Activated CD8-positive, alpha-beta T cell treated with anti-CD3 and anti-CD28 coated beads, Interleukin-2, amount 10 ng/mL, durations not matched to agents 7 days and 5 days (primary cell): ENCODE data around the gene PDE4D. TPM values are rescaled to one million over a fixed set of nuclear protein-coding genes. Genes with fewer than 3 reads are reported as not detected.

ENCODE experiments used
- ATAC-seq: fragments of 150-1000 bp; cut with Tn5 transposase; one replicate; pipeline ENCODE4 v1.10.0; 2021; ENCODE audit warnings: moderate library complexity
- CTCF ChIA-PET: fragments of 350-600 bp; sonication (Branson Sonifier 250); formaldehyde crosslinking; loops from one replicate; lab custom pipeline; 2021; ENCODE audit warnings: antibody characterized with exemption; lab: Charles Lee
- POLR2A ChIA-PET: fragments of 350-600 bp; sonication (Branson Sonifier 250); formaldehyde crosslinking; loops from one replicate; lab custom pipeline; 2021; ENCODE audit warnings: antibody characterized with exemption; lab: Charles Lee
- DNase-seq: peaks from one replicate; pipeline ENCODE4 v3.0.0-alpha.2; 2020
- H3K27ac Mint-ChIP-seq: one replicate; pipeline ENCODE4 v1.8.0; 2021; ENCODE audit warnings: mild to moderate bottlenecking, mixed read lengths
- H3K27me3 Mint-ChIP-seq: one replicate; pipeline ENCODE4 v1.8.0; 2021; ENCODE audit warnings: low read depth, mixed read lengths
- H3K36me3 Mint-ChIP-seq: one replicate; pipeline ENCODE4 v1.8.0; 2021; ENCODE audit warnings: low read depth, mixed read lengths
- H3K4me1 Mint-ChIP-seq: one replicate; pipeline ENCODE4 v1.8.0; 2021; ENCODE audit warnings: low read depth, mixed read lengths
- H3K4me3 Mint-ChIP-seq: one replicate; pipeline ENCODE4 v1.8.0; 2021; ENCODE audit warnings: mild to moderate bottlenecking, mixed read lengths
- H3K9me3 Mint-ChIP-seq: one replicate; pipeline ENCODE4 v1.8.0; 2022; ENCODE audit warnings: mixed read lengths; ENCODE audit not compliant: insufficient read depth
- total RNA-seq, 2 experiments: library from RNA; stranded (reverse); gene quantifications; one replicate each; pipeline ENCODE4 v1.2.3, GENCODE V29; 2021

The PDE4D gene
- total RNA-seq, 2 experiments from 2014 or later: 65.4 to 70.7 TPM

GRCh38 chr5:59873113-59873512, 20.4 kb downstream of the PDE4D start:
- ChIA-PET POLR2A (no interaction called here), CTCF (no interaction called here)
- Mint-ChIP-seq H3K27me3 (peaks cover 5% of the 10 kb centered on the region), H3K9me3 (no peaks in the 10 kb centered on the region), H3K36me3 (no peaks in the 10 kb centered on the region), H3K4me3 (no peak overlapping the region), H3K27ac (no peak overlapping the region), H3K4me1 (no peaks in the 10 kb centered on the region)
- DNase-seq (no peak), ATAC-seq (no peak)

DNA sequence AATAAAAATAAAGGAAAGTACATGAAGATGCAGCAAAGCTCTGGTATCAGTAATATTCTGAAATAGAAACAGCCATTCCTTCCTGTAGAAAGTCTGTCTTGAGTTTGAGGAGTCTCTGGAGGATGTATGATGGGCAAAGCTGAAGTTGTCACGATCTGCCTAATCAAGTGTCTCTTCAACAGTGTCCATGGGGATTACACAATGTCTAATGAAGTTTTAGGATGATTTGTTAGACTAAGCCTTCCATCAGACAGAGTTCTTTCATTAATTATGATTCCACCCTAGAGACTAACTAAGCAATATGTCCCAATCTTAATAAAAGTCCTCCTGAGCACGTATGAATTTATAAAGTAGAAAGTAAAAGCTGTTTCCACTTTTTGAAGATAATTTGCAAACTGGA, 26.9 kb downstream of the PDE4D start:
- Mint-ChIP-seq H3K36me3 (no peaks in the 10 kb centered on the region), H3K4me1 (no peaks in the 10 kb centered on the region), H3K9me3 (no peaks in the 10 kb centered on the region), H3K27me3 (peaks cover 2% of the 10 kb centered on the region), H3K4me3 (no peak overlapping the region), H3K27ac (no peak overlapping the region)
- POLR2A ChIA-PET: no interaction called here
- ATAC-seq: no peak
- CTCF ChIA-PET: no interaction called here
- DNase-seq: no peak

DNA sequence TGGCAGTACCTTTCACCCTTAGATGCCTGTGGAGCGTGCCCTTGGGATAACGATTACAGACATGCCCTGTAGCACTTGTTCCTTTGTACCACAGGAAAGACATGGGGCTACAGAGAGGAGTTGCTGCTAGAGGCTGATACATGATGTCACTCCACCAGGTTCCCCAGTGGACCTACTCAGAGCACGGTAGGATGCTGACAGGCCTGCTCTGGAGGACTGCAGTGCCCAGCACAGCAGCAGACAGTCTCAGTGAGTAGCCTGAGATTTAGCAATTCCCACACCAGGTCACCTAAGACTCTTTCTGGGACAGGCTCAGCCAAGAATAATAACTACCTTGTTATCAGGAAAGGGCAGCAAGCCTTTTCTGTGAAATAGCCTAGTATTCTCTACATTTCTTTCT, 28.8 kb downstream of the PDE4D start:
- Mint-ChIP-seq H3K4me1 (no peaks in the 10 kb centered on the region), H3K27me3 (peaks cover 2% of the 10 kb centered on the region), H3K9me3 (no peaks in the 10 kb centered on the region), H3K4me3 (no peak overlapping the region), H3K36me3 (no peaks in the 10 kb centered on the region), H3K27ac (no peak overlapping the region)
- DNase-seq: no peak
- ATAC-seq: no peak
- ChIA-PET POLR2A (no interaction called here), CTCF (interaction anchor here (1.3 kb wide), 1 partner anchor 17 kb away, joined by 3 read pairs; no protein-coding TSS in a partner anchor)

DNA sequence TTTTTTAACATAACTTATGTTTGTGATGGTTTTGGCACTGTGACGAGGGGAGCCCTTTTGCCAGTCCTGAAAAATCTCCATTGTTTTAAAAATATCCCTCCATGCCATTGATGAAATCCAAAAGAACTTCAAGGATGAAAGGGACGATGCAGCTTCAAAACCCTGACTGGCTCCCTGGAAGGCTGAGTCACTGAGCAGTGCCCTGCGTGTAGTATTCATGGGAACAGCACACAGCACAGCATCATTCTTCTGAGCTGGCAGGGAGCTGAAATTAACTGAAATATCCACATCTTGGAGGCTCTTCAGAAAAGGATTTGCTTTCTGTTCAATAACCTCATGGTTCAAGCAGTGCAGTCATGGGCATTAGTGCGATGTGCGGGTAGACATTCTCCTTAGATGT, 29.7 kb downstream of the PDE4D start:
- POLR2A ChIA-PET: no interaction called here
- H3K27ac Mint-ChIP-seq: no peak overlapping the region
- H3K36me3 Mint-ChIP-seq: no peaks in the 10 kb centered on the region
- CTCF ChIA-PET: no interaction called here
- H3K4me1 Mint-ChIP-seq: no peaks in the 10 kb centered on the region
- no peak overlapping the region for H3K4me3 Mint-ChIP-seq
- H3K9me3 Mint-ChIP-seq: no peaks in the 10 kb centered on the region
- ATAC-seq (no peak), DNase-seq (no peak)
- H3K27me3 Mint-ChIP-seq: no peaks in the 10 kb centered on the region

DNA sequence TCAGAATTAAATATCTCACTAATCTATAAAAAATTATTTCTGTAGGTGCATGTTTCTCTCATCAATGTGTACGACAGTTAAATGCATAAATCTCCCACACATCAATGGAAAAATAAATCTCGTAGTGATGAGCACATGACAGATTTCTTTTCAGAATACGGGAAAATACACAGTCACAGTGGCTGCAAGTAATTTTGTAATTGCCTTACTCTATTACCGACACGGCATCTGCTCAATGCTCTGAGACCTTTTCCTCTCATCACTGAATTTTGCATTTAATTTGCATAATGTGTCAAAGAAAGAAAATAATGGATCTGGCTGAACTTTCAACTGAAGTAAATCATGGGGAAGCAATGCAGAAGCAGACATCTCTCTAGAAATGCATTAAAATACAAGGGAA, 37.2 kb downstream of the PDE4D start:
- ATAC-seq (no peak), DNase-seq (no peak)
- Mint-ChIP-seq H3K27ac (no peak overlapping the region), H3K4me1 (no peaks in the 10 kb centered on the region), H3K36me3 (no peaks in the 10 kb centered on the region), H3K9me3 (no peaks in the 10 kb centered on the region), H3K4me3 (no peak overlapping the region), H3K27me3 (no peaks in the 10 kb centered on the region)
- CTCF ChIA-PET: no interaction called here
- POLR2A ChIA-PET: no interaction called here

DNA sequence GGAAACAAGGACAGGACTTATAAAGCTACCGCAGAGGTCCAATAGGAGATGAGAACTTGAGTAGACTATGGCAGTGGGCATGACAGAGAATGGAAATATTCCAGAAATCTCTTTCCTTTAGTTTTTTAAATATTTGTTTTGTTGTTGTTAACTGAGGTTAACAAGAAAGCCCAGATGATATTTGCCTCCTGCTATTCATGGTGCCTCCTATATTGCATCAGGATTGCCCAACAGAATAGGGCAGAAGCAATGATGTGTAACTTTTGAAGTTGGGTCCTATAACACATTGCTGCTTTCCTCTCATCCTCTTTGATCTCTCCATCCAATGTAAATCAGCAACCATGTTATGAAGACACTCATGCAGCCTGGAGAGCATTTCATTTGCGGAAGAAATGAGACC, 42.8 kb downstream of the PDE4D start:
- Mint-ChIP-seq H3K4me3 (no peak overlapping the region), H3K4me1 (no peaks in the 10 kb centered on the region), H3K27ac (no peak overlapping the region), H3K27me3 (no peaks in the 10 kb centered on the region), H3K36me3 (no peaks in the 10 kb centered on the region), H3K9me3 (no peaks in the 10 kb centered on the region)
- DNase-seq (no peak), ATAC-seq (no peak)
- ChIA-PET CTCF (no interaction called here), POLR2A (no interaction called here)

DNA sequence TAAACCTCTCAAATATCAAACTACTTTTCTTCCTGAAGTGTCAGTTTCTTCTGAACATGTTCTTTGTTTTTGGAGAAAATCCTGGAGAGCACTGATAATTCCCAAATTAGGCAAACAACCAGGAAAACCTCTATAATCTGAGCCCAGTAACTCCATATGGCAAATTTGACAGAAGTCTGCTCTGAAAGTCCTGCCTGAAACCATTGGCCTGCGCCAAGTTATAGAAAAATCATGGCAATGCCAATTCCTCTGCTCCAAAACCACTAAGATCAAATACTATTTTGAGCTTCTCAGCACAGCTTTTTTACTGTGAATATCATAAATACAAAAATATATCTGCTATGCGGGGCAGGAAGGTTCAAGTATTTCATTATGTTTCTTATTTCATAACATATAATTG, 45.9 kb downstream of the PDE4D start:
- no peak overlapping the region for H3K4me3 Mint-ChIP-seq
- H3K27me3 Mint-ChIP-seq: no peaks in the 10 kb centered on the region
- CTCF ChIA-PET: interaction anchor here (1.2 kb wide), 1 partner anchor 17 kb away, joined by 3 read pairs; no protein-coding TSS in a partner anchor
- ATAC-seq (no peak), DNase-seq (no peak)
- H3K4me1 Mint-ChIP-seq: no peaks in the 10 kb centered on the region
- H3K9me3 Mint-ChIP-seq: no peaks in the 10 kb centered on the region
- no peaks in the 10 kb centered on the region for H3K36me3 Mint-ChIP-seq
- POLR2A ChIA-PET: no interaction called here
- no peak overlapping the region for H3K27ac Mint-ChIP-seq

DNA sequence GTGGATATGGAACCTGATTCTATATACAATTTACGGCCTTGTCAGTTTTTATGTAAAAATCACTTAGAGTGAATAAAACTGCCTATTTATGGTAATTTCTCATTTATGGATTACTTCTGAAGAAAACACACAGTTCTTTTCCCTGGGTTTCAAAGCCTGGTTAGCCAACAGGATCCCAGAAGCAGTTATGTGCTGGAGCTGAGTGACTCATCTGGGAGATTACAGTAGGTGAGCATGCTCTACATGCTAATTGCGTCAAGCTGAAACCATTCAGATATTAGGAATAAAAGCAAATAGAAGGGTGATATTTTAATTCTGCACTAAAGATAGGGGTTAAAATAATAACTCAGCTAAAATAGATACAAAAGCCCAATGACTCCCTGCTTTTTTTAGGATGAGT, 47.8 kb downstream of the PDE4D start:
- CTCF ChIA-PET: interaction anchor here (1.2 kb wide), 1 partner anchor 36 kb away, joined by 4 read pairs; no protein-coding TSS in a partner anchor
- H3K27ac Mint-ChIP-seq: no peak overlapping the region
- H3K27me3 Mint-ChIP-seq: no peaks in the 10 kb centered on the region
- H3K4me1 Mint-ChIP-seq: no peaks in the 10 kb centered on the region
- DNase-seq (no peak), ATAC-seq (no peak)
- no peaks in the 10 kb centered on the region for H3K36me3 Mint-ChIP-seq
- H3K4me3 Mint-ChIP-seq: no peak overlapping the region
- POLR2A ChIA-PET: no interaction called here
- no peaks in the 10 kb centered on the region for H3K9me3 Mint-ChIP-seq

GRCh38 chr5:59843511-59844213, 49.9 kb downstream of the PDE4D start:
- no peaks in the 10 kb centered on the region for H3K36me3 Mint-ChIP-seq
- no peaks in the 10 kb centered on the region for H3K4me1 Mint-ChIP-seq
- H3K4me3 Mint-ChIP-seq: no peak overlapping the region
- no peak for DNase-seq
- ATAC-seq: no peak
- H3K9me3 Mint-ChIP-seq: no peaks in the 10 kb centered on the region
- H3K27me3 Mint-ChIP-seq: no peaks in the 10 kb centered on the region
- ChIA-PET CTCF (no interaction called here), POLR2A (no interaction called here)
- no peak overlapping the region for H3K27ac Mint-ChIP-seq

DNA sequence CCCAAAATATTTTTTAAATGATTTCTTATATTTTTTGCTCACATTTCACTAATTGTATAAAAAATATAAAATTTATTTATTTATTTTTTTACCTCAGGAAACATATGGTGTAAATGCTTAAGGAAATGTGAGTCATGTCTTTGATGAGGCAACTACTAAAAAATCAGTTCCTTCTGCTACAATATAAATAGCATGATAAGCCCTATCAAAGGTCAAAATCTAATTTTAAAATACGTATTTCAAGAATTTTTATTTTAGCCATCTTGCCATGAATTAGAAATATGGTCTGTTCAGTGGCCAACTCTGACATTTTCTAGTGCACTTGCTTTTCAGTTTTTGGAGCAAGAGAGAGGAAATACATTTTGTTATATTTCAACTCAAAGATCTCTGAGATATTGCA, 50.5 kb downstream of the PDE4D start:
- Mint-ChIP-seq H3K27me3 (no peaks in the 10 kb centered on the region), H3K4me1 (no peaks in the 10 kb centered on the region), H3K36me3 (no peaks in the 10 kb centered on the region), H3K27ac (no peak overlapping the region), H3K9me3 (no peaks in the 10 kb centered on the region), H3K4me3 (no peak overlapping the region)
- ChIA-PET CTCF (no interaction called here), POLR2A (no interaction called here)
- ATAC-seq (no peak), DNase-seq (no peak)

DNA sequence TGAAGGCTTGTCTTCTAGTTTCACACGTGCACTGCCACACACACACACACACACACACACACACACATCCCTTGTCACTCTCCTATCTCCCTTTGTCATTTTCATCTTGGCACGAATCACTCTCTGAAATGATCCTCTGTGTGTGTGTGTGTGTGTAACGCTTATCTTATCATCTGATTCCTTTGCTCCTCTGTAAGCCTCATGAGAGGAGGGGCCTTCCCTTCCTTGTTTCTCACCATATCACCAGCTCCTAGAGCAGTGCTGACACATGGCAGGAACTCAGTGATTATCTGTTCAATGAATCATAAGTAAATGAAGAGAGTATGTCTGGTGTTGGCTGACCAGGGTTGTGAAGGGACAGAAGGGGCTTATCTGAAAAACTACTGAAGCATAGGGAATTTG, 53.3 kb downstream of the PDE4D start:
- no peak overlapping the region for H3K27ac Mint-ChIP-seq
- H3K9me3 Mint-ChIP-seq: no peaks in the 10 kb centered on the region
- DNase-seq (no peak), ATAC-seq (no peak)
- POLR2A ChIA-PET: no interaction called here
- H3K4me1 Mint-ChIP-seq: no peaks in the 10 kb centered on the region
- no peaks in the 10 kb centered on the region for H3K27me3 Mint-ChIP-seq
- H3K4me3 Mint-ChIP-seq: no peak overlapping the region
- H3K36me3 Mint-ChIP-seq: no peaks in the 10 kb centered on the region
- CTCF ChIA-PET: no interaction called here

GRCh38 chr5:59838989-59839388, 54.5 kb downstream of the PDE4D start:
- Mint-ChIP-seq H3K27ac (no peak overlapping the region), H3K36me3 (no peaks in the 10 kb centered on the region), H3K4me3 (no peak overlapping the region), H3K4me1 (no peaks in the 10 kb centered on the region), H3K9me3 (no peaks in the 10 kb centered on the region), H3K27me3 (no peaks in the 10 kb centered on the region)
- no peak for DNase-seq
- ChIA-PET POLR2A (no interaction called here), CTCF (no interaction called here)
- no peak for ATAC-seq

DNA sequence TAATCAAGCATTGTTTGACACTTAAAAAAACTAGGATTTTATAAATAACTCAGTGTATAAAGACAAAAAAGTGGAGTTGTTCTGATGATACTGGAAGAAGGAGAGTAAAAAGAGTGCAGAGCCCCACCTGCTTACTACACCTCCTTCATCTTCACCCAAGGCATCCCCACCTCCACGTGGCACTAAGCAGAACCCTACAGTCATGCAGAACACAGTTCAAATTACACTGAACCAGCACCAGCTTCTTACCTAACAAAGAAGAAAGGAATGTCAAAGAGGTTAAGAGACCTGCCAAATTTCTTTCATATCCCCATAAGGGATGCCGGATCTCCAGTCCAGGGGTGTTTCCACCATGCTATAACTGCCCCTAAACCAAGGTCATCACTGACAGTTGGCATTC, 55.5 kb downstream of the PDE4D start:
- Mint-ChIP-seq H3K4me1 (no peaks in the 10 kb centered on the region), H3K4me3 (no peak overlapping the region), H3K9me3 (no peaks in the 10 kb centered on the region), H3K36me3 (no peaks in the 10 kb centered on the region), H3K27ac (no peak overlapping the region), H3K27me3 (peaks cover under 1% of the 10 kb centered on the region)
- ChIA-PET CTCF (no interaction called here), POLR2A (no interaction called here)
- DNase-seq (no peak), ATAC-seq (no peak)
